ENCODE data around the gene OR8G5. TPM values are rescaled to one million over a fixed set of nuclear protein-coding genes. Genes with fewer than 3 reads are reported as not detected.

OR8G5 gene
- total RNA-seq, 4 donors from 2014 or later, result not detected

GRCh38 chr11:124285610-124286344, 29.6 kb downstream of the OR8G5 start:
- Histone ChIP-seq H3K4me3 (replicated peaks in 1 of 3) (no peak overlapping the region), H3K27me3 (no peaks in the 10 kb centered on the region), H3K4me1 (no peaks in the 10 kb centered on the region), H3K9me3 (no peaks in the 10 kb centered on the region), H3K27ac (no peak overlapping the region), H3K36me3 (no peaks in the 10 kb centered on the region)
- WGBS, 2 donors, result 77 to 79% methylated on average over 3 of the region's 3 CpGs
- no peak for TF ChIP-seq POLR2A (IDR thresholded peaks at IDR 0.05)
- TF ChIP-seq CTCF (IDR thresholded peaks at IDR 0.05), result no peak
- no peak for DNase-seq
- intact Hi-C loops (cut with DNase I), result no loop called here

GRCh38 chr11:124294687-124295086, 38.5 kb downstream of the OR8G5 start:
- no peak for TF ChIP-seq CTCF (IDR thresholded peaks at IDR 0.05)
- no peak for TF ChIP-seq POLR2A (IDR thresholded peaks at IDR 0.05)
- H3K27me3 ChIP-seq, result no peaks in the 10 kb centered on the region
- intact Hi-C loops (cut with DNase I), result no loop called here
- H3K9me3 ChIP-seq, result no peaks in the 10 kb centered on the region
- H3K4me3 ChIP-seq (replicated peaks in 1 of 3), result no peak overlapping the region
- H3K36me3 ChIP-seq, result no peaks in the 10 kb centered on the region
- no peak for DNase-seq
- WGBS, 2 donors, result 73 to 85% methylated on average over 1 of the region's 1 CpG
- H3K4me1 ChIP-seq, result no peaks in the 10 kb centered on the region
- no peak overlapping the region for H3K27ac ChIP-seq

- TF ChIP-seq POLR2A (IDR thresholded peaks at IDR 0.05) (no peak), CTCF (IDR thresholded peaks at IDR 0.05) (no peak)
Observed at GRCh38 chr11:124296016-124296415, 39.8 kb downstream of the OR8G5 start.

GRCh38 chr11:124297921-124298320, 41.7 kb downstream of the OR8G5 start:
- no peak overlapping the region for H3K27ac ChIP-seq
- no peaks in the 10 kb centered on the region for H3K9me3 ChIP-seq
- no peaks in the 10 kb centered on the region for H3K36me3 ChIP-seq
- 76 to 83% methylated on average over 4 of the region's 4 CpGs for WGBS, 2 donors
- intact Hi-C loops (cut with DNase I), result no loop called here
- DNase-seq, result no peak
- no peaks in the 10 kb centered on the region for H3K27me3 ChIP-seq
- no peaks in the 10 kb centered on the region for H3K4me1 ChIP-seq
- no peak for TF ChIP-seq POLR2A (IDR thresholded peaks at IDR 0.05)
- H3K4me3 ChIP-seq (replicated peaks in 1 of 3), result no peak overlapping the region

More at GRCh38 chr11:124296016-124296415, 39.8 kb downstream of the OR8G5 start:
- Histone ChIP-seq H3K4me3 (replicated peaks in 1 of 3) (no peak overlapping the region), H3K9me3 (no peaks in the 10 kb centered on the region), H3K27me3 (no peaks in the 10 kb centered on the region), H3K36me3 (no peaks in the 10 kb centered on the region), H3K27ac (no peak overlapping the region), H3K4me1 (no peaks in the 10 kb centered on the region)
- DNase-seq, result no peak
- intact Hi-C loops (cut with DNase I), result no loop called here

GRCh38 chr11:124301548-124301947, 45.4 kb downstream of the OR8G5 start:
- no peaks in the 10 kb centered on the region for H3K36me3 ChIP-seq
- intact Hi-C loops (cut with DNase I), result no loop called here
- DNase-seq, result no peak
- TF ChIP-seq CTCF (IDR thresholded peaks at IDR 0.05) (no peak), POLR2A (IDR thresholded peaks at IDR 0.05) (no peak)
- no peak overlapping the region for H3K4me3 ChIP-seq (replicated peaks in 1 of 3)
- H3K27ac ChIP-seq, result no peak overlapping the region
- H3K27me3 ChIP-seq, result no peaks in the 10 kb centered on the region
- H3K4me1 ChIP-seq, result no peaks in the 10 kb centered on the region
- no peaks in the 10 kb centered on the region for H3K9me3 ChIP-seq
- 63 to 83% methylated on average over 3 of the region's 3 CpGs for WGBS, 2 donors
